Embryonic facial prominence (tissue), 1 donor: ENCODE measurements around the gene HTR3D.
"Not testable (repeated sequence)": the region's sequence is repeated elsewhere in the genome, so short reads cannot be mapped to it uniquely, and the experiment has no call there.

Source experiments
- DNase-seq: peaks from one replicate; pipeline ENCODE4 v3.0.0-alpha.2; 2016; ENCODE audit errors: extremely low spot score

Gene HTR3D, protein sequence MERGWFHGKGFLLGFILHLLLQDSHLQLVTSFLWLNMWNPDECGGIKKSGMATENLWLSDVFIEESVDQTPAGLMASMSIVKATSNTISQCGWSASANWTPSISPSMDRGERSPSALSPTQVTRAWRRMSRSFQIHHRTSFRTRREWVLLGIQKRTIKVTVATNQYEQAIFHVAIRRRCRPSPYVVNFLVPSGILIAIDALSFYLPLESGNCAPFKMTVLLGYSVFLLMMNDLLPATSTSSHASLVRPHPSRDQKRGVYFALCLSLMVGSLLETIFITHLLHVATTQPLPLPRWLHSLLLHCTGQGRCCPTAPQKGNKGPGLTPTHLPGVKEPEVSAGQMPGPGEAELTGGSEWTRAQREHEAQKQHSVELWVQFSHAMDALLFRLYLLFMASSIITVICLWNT

DNA sequence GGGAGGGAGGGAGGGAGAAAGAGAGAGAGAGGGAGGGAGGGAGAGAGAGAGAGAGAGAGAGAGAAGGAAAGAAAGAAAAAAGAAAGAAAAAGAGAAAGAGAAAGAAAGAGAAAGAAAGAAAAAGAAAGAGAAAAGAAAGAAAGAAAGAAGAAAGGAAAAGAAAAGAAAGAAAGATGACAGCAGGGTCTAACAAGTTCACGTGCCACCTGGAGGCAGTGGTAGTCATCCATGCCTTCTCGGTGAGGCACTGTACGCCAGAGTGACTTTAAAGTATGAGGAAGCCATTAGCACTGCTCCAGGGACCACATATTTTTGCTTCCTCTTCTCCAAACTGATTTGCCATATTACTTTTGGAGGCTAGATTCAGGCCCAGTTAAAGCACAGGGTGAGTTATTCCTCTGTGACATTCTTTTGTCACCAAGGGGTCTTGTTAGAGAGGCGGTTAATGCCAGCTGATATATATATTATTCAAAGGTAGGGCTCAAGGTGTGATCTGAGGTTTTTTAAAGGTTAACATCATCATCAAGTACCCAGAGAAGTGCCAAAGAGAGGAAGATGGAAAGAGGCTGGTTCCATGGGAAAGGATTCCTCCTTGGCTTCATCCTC lies at the start of gene HTR3D:
Gene HTR3D (plus strand): TSS at position 556 of the 606 bp plus-strand sequence. CDS start 0 bp downstream, at position 556.
- DNase-seq, result no peak

DNA sequence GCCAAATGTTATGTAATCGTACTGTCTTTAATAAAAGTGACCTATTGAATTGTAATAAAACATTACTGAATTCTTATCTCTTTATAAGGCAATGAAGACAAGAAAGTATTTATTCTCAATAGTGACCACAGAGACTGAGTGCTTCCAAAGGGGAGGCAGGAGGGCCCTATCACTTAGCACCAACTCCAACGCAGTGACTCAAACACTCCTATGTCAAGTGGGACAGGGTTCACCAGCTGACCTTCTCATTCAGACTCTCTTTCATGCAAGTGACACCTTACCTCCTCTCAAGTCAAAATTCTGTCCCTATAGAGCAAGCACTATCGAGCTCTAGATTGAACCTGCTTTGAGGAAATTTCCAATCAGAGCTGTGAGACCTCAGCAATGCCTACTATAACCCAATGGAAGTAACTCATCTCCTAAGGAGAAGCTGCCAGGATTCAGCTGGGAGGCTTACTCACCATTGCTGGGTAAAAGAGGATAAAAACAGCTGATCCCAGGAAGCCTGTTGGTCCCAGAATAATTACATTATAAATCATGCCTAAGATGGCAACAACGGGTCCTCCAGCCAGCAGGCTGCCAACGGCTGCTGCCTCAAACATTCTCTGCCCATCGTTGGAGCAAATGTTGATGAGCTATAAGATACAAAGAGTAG lies 49.4 kb upstream of the HTR3D start:
- no peak for DNase-seq

DNA sequence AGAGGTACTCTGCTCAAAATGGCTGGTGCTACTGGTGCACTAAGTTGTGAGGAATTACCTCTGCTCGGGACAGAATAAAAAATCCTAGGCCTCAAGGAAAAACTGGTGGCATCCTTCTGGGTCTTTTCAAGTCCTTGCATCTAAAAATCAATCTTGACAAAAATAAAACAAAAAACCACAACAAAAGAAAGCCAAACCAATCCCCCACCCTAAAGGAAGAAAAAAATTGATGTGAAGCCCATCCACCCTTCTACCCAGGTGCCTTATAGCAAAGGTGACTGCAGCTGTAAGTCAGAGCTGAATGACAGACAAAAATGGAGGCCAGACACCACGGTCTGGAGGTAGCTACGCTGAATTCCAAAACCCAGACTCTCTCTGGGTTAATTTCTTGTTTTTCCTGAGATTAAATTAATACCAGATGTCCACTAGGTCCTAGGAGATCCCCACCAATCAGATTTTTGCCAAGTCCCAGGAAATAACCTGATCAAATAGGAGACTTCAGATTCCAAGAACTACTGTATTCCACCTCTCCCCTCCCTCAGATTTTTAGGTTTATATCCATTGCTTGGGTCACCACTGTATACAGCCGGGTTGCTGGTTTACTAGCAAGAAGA lies 47.3 kb upstream of the HTR3D start:
- DNase-seq, result no peak

GRCh38 chr3:183984749-183985729 lies 46.5 kb upstream of the HTR3D start:
- DNase-seq, result no peak

DNA sequence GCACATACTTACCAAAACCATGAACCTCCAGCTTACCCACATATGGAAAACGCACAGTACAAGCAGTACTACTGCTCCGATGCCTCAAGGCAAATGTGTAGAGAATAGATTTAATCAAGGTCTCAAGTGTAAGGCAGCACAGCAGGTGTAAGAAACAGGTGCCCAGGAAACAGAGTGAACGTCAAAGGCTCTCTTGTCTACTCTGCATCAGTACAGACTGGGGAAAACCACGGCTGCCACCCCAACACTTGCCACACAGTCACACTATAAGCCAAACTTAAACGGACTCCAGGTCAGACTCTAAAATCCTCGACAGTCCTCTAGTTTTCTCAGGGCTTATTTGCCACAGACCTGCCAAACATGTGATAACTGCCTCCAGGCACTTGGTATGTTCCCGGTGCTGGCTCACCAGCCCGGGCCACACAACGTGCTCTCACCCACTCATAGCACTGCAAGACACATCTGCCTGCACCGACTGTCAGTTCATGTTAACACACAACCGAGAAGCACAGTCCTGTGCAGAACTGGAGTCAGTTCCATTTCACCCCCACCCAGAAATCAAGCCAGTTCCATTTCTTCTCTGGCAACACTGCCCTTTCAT lies 44.4 kb upstream of the HTR3D start:
- DNase-seq, result no peak

GRCh38 chr3:183988216-183988790 lies 43.2 kb upstream of the HTR3D start:
- DNase-seq, result no peak

DNA sequence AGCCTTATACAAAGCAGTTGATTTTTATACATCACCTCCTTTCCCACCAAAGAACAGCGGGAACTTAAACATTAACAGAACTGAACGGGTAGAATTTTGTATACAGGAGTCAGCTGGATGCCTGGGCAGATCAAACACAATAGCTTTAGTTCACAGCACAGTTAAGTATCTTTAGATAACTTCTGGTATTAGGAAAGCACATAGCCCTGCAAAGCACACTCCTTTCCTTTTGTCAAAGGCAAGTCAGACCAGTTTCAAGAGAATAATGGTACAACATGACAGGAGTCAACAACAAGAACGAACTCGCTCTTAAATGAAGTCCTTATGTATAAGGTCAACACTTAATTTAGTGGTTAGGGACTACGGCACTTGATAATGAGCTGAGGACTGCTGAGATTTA lies 40.1 kb upstream of the HTR3D start:
- no peak for DNase-seq

DNA sequence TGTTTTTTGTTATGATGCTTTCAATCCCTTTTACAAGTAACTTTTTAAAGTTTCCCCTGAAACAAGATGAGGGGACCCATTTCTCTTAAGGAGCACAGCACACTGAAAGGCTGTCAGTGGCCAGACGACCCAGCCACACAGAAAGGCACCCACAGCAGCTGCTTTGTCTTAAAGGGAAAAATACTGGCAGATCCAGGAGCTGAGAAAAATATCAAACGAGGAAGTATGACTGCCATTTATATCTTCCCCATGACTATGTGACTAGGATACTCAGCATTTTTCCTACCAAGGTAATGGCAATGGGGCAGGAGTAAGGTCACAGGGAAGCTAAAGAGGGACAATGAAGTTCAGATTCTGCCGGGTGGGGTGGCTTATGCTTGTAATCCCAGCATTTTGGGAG lies 29.8 kb upstream of the HTR3D start:
- no peak for DNase-seq

DNA sequence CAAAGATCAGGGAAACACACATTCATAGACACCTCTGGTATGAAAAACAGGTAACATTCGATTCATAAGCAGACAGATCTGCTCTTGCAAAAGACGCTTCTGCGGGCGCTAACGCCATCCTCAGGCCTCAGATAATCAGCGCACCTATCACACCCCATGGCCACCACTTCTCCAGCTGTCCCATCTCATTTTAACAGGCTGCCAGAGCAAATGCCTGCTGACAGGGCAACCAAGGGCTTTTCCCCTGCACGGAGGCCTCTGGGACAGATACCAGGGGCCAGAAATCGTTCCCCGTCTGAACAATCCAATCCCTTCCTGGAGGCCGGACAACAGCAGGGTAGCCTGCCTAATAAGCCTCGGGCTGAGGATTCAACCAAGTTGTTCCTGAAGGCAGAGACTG lies 29.1 kb upstream of the HTR3D start:
- DNase-seq, result no peak

- DNase-seq, result no peak
Measured at GRCh38 chr3:184003187-184003967, 28.2 kb upstream of the HTR3D start.

DNA sequence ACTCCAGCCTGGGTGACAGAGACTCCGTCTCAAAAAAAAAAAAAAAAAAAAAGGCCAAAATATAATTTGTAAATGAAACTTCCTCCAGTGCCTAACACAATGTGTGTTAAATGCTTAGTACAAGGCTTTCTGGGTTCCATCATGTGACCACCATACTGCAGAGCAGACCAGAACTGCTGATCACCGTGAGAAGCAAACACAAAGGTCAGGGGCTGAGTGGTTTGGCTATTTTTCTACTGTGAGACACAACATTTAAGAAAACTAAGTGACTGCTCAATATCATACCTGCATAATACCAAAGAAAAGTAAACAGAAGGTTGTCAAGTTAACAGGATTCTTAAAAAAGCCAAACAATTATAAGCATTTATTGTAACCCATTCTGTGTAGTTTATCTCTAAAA lies 27.1 kb upstream of the HTR3D start:
- DNase-seq, result no peak

DNA sequence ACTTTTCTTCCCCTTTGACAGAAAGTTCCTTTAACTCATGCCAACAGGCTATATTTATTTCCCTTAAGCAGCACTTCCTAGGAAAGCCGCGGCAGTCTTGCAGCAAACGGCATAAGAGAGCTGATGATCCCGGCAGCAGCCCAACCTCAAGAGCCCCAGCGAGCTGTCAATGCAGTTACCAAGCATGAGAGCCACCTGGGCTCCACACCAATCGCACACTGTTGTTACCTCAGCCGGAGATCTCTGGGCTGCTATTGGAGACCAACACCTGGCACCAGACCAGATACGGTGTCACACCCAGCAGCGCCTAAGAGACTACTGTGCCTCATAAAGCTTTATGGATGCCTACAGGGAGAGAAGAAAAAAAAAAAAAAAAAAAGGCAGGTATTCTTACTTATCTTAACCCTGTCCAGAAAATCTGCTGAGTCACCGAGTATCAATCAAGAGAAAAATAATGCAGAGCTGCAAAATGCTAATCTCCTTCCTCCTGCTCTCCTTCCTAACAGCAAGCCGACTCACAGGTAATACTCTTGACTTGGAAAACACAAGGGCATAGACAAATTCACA lies 25.5 kb upstream of the HTR3D start:
- DNase-seq, result no peak

DNA sequence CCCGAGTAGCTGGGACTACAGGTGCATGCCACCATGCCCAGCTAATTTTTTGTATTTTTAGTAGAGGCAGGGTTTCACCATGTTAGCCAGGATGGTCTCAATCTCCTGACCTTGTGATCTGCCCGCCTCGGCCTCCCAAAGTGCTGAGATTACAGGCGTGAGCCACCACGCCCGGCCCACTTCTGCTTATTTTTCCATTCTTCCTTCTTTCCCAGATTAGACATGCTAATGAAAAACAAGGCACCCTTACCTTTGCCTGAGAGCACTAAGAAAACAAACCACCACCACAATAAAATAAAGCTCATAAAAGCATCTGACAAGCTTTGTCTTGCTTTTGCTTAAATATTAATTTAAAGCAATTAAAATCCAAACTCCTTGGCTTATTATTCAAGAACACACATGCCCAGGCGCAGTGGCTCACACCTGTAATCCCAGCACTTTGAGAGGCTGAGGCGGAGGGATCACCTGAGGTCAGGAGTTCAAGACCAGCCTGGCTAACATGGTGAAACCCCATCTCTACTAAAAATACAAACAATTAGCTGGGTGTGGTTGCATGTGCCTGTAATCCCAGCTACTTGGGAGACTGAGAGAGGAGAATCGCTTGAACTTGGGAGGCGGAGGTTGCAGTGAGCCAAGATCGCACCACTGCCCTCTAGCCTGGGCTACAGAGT lies 24.3 kb upstream of the HTR3D start:
- not testable (repeated sequence) for DNase-seq

GRCh38 chr3:184008161-184008560 lies 23.4 kb upstream of the HTR3D start:
- DNase-seq, result no peak

DNA sequence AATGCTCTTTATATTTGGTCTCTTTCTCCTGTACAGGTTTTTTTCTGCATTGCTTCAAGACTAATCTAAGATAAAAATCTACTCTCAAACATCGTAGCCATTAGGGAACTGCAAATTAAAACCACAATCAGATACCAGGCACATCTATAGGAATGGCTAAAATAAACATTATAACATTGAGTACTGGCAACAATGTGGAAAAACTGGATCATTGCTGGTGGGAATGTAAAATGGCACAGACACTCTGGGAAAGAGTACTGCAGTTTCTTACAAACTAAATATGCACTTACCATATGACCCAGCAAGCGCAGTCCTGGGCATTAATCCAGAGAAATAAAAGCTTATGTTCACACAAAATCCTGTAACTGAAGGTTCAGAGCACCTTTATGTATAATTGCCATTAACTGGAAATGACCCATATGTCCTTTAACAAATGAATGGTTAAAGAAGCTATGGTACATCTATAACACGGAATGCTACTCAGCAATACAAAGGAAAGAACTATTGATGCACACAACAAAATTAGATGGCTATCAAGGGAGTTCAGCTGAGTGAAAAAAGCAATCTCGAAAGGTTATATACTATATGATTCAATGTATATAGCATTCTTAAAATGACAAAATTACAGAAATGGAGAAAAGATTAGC lies 20.2 kb upstream of the HTR3D start:
- no peak for DNase-seq

DNA sequence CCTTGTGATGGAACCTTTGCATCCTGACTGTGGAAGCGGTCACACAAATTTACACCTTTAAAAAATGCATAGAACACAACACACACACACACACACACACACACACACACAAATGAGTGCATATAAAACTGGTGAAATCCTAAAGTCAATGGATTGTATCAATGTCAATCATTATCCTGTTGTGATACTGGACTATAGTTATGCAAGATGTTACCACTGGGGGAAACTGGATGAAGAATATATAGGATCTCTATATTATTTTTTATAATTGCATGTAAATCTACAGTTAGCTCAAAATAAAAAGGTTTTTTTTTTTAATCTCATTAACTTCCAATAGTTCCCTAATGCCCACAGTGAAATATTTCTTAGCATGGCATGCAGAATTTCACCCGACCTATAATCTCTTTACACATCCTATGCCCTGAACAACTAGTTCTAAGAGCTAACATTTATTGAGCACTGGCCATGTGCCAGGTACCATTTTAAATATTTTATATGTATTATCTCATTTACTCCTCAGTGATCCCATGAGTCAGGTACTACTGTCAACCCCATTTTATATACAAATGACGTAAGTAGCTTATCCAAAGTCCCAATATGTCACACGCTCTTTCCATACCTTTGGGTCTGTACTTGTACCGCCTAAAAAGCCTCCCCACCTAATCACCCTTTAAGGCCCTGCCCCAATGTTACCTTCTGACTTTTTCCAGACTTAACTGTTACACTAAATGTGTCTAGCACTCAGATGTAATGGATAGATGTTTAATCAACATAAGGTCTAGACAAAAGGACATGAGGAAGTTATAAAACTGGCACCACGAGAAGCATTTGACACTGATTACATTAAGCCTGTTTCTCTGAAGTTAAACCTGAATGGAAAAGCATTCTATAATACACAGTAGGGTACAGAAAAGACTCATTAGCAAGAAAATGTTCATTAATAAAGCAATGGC lies 19.3 kb upstream of the HTR3D start:
- DNase-seq, result no peak

DNA sequence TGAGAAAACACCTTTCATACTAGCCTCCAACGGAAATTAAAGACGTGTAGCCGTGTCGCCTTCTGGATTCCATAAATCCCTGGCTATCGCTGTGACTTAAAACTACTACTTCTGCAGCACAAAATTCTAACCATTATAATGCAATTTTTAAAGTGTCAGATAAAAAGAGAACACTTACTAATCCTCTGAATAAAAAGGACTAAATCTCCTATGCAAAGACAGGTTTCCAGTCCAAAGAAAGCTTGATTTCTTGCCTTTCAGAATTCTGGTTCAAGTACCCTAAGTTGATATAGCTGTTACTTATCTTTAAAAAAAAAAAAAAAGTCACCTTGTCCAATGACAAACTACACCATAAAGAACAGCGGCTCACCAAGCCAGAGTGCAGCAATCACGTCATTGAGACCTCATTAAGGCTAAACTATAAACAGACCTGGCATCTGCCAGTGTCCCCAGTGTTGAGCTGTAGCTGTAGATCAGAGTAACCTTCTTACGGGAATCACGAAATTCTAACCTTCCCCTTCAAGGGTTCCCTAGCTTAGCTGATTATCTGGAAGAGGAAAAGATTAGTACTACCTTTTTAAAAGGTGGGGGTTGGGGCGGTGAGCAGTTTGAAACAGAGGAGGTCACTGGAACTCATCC lies 16.0 kb upstream of the HTR3D start:
- DNase-seq, result no peak
